HS-5 (cell line): ENCODE results near the gene XRCC3.

Source experiments
- DNase-seq: peaks from one replicate; pipeline ENCODE4 v3.0.0-alpha.2; 2012; ENCODE audit warnings: low read depth

XRCC3 gene

GRCh38 chr14:103725739-103726395 is 10.6 kb upstream of the XRCC3 start:
- no peak for DNase-seq

- DNase-seq = no peak
These were observed 9.9 kb upstream of the XRCC3 start for GRCh38 chr14:103725001-103725682.

- DNase-seq = no peak
These were observed 8.9 kb upstream of the XRCC3 start for GRCh38 chr14:103724116-103724515.

- no peak for DNase-seq
These were observed 8.5 kb upstream of the XRCC3 start for GRCh38 chr14:103723748-103724081.

GRCh38 chr14:103721334-103722120 is 6.3 kb upstream of the XRCC3 start:
- no peak for DNase-seq

- no peak for DNase-seq
These were observed 4.5 kb upstream of the XRCC3 start for GRCh38 chr14:103719751-103720150.

- no peak for DNase-seq
These were observed 3.3 kb upstream of the XRCC3 start for GRCh38 chr14:103718572-103718971.

GRCh38 chr14:103716899-103717411 is 1.7 kb upstream of the XRCC3 start:
- no peak for DNase-seq

- no peak for DNase-seq
These were observed 995 bp upstream of the XRCC3 start for GRCh38 chr14:103716091-103716801.

GRCh38 chr14:103714063-103714724 is 1.1 kb downstream of the XRCC3 start:
- DNase-seq = no peak

- no peak for DNase-seq
These were observed 1.8 kb downstream of the XRCC3 start for GRCh38 chr14:103713304-103714062.

- DNase-seq = no peak
These were observed 2.5 kb downstream of the XRCC3 start for GRCh38 chr14:103712633-103713247.

GRCh38 chr14:103711516-103712431 is 3.5 kb downstream of the XRCC3 start:
- no peak for DNase-seq

- no peak for DNase-seq
These were observed 4.4 kb downstream of the XRCC3 start for GRCh38 chr14:103710771-103711377.

GRCh38 chr14:103709814-103710213 is 5.4 kb downstream of the XRCC3 start:
- DNase-seq = no peak

- DNase-seq = no peak
These were observed 6.5 kb downstream of the XRCC3 start for GRCh38 chr14:103708750-103709187.

- no peak for DNase-seq
These were observed 7.7 kb downstream of the XRCC3 start for GRCh38 chr14:103707329-103708263.
